Nephron (organoid): ENCODE data around the gene RGS13.

Source experiments
- H3K27ac Mint-ChIP-seq, 3 experiments: 2 replicates each; pipeline ENCODE4 v1.8.0; 2020; ENCODE audit warnings: mixed read lengths in 3 of 3, mild to moderate bottlenecking in 2 of 3, moderate library complexity in 1 of 3
- H3K27me3 Mint-ChIP-seq: 2 replicates; pipeline ENCODE4 v1.8.0; 2021; ENCODE audit warnings: low read depth, mild to moderate bottlenecking, moderate library complexity, mixed read lengths
- H3K36me3 Mint-ChIP-seq: 2 replicates; pipeline ENCODE4 v1.8.0; 2020; ENCODE audit warnings: low read depth, mixed read lengths
- H3K4me1 Mint-ChIP-seq: 2 replicates; pipeline ENCODE4 v1.8.0; 2020; ENCODE audit warnings: mixed read lengths
- H3K4me3 Mint-ChIP-seq, 3 experiments: 2 replicates each; pipeline ENCODE4 v1.8.0; 2020; ENCODE audit warnings: mild to moderate bottlenecking in 3 of 3, mixed read lengths in 3 of 3, moderate library complexity in 2 of 3
- H3K9me3 Mint-ChIP-seq: 2 replicates; pipeline ENCODE4 v1.8.0; 2020; ENCODE audit warnings: mixed read lengths
- TF ChIP-seq, protein P1 (sequence below), 3 experiments: fragments of 200-600 bp; sonication (generic); IDR thresholded peaks; one replicate each; pipeline ENCODE4 v1.5.0; 2021; ENCODE audit warnings: antibody characterized with exemption in 3 of 3; ENCODE audit not compliant: unreplicated experiment in 3 of 3

The RGS13 gene

DNA sequence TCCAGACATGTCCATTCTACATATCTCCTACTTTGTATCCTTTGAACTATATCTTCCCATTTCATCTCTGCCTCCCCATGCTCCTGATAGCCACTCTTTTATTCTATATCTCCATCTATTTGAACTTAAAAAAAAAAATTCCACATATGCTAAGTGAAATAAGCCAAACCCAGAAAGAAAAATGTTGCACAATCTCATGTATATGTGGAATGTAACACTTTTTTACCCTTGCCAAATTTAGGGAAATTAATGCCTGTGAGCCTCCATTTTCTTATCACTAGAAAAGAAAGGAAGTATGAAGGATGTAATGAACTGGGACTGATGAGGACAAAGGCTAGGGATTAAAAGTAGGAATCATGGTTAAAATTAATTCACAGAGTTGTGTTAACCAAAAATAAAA, 53.5 kb downstream of the RGS13 start:
- Mint-ChIP-seq H3K27me3 (no peaks in the 10 kb centered on the region), H3K9me3 (peaks cover 29% of the 10 kb centered on the region), H3K36me3 (no peaks in the 10 kb centered on the region), H3K4me1 (no peaks in the 10 kb centered on the region), H3K4me3 (no peak overlapping the region), H3K27ac (no peak overlapping the region)
- TF ChIP-seq, protein P1, sequence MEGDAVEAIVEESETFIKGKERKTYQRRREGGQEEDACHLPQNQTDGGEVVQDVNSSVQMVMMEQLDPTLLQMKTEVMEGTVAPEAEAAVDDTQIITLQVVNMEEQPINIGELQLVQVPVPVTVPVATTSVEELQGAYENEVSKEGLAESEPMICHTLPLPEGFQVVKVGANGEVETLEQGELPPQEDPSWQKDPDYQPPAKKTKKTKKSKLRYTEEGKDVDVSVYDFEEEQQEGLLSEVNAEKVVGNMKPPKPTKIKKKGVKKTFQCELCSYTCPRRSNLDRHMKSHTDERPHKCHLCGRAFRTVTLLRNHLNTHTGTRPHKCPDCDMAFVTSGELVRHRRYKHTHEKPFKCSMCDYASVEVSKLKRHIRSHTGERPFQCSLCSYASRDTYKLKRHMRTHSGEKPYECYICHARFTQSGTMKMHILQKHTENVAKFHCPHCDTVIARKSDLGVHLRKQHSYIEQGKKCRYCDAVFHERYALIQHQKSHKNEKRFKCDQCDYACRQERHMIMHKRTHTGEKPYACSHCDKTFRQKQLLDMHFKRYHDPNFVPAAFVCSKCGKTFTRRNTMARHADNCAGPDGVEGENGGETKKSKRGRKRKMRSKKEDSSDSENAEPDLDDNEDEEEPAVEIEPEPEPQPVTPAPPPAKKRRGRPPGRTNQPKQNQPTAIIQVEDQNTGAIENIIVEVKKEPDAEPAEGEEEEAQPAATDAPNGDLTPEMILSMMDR (IDR thresholded peaks at IDR 0.05; ENCODE audit: unreplicated experiment in 3 of 3): no peak

DNA sequence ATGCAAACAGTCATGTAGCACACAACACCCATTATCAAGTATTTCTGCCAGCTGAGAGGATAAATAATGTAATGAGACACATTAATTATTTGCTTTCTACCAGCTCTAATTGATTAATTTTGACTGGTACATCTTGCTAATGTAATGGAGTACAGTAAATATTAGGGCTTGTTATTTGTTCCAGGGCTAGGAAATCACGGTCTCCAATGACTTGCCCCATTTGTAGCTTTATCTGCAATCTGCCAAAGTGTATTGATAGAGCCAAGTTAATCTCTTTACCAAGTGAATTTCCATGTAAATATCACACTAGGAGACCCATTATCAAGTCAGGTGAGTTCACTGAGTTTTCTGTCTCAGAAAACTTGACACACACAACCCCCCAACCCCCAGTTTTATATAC, 55.1 kb downstream of the RGS13 start:
- H3K4me1 Mint-ChIP-seq: no peaks in the 10 kb centered on the region
- H3K4me3 Mint-ChIP-seq: no peak overlapping the region
- no peaks in the 10 kb centered on the region for H3K36me3 Mint-ChIP-seq
- H3K27ac Mint-ChIP-seq: no peak overlapping the region
- TF ChIP-seq, protein P1 (IDR thresholded peaks at IDR 0.05; ENCODE audit: unreplicated experiment in 3 of 3): no peak
- peaks cover 19% of the 10 kb centered on the region for H3K9me3 Mint-ChIP-seq
- no peaks in the 10 kb centered on the region for H3K27me3 Mint-ChIP-seq

DNA sequence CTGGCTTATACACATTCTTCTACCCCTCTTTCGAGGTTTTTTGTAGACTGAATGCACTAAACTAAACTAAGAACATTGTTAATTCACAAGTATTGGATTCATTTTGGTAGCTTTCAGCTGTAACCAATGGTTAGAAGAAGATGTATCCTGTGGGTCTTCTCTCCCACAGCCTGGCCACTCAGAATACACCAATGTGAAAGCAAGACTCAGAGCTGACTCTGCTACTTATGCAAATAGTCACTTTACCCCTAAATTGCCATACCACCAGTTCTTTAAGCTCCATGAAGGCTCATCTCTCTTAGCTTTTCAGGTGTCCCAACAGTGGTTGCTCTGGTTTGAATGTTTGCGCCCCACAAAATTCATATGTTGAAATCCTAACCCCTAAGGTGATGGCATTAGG, 60.1 kb downstream of the RGS13 start:
- H3K27me3 Mint-ChIP-seq: no peaks in the 10 kb centered on the region
- H3K36me3 Mint-ChIP-seq: no peaks in the 10 kb centered on the region
- H3K4me3 Mint-ChIP-seq: no peak overlapping the region
- TF ChIP-seq, protein P1 (IDR thresholded peaks at IDR 0.05; ENCODE audit: unreplicated experiment in 3 of 3): no peak
- no peak overlapping the region for H3K27ac Mint-ChIP-seq
- peaks cover 7% of the 10 kb centered on the region for H3K9me3 Mint-ChIP-seq
- H3K4me1 Mint-ChIP-seq: peaks cover 3% of the 10 kb centered on the region

DNA sequence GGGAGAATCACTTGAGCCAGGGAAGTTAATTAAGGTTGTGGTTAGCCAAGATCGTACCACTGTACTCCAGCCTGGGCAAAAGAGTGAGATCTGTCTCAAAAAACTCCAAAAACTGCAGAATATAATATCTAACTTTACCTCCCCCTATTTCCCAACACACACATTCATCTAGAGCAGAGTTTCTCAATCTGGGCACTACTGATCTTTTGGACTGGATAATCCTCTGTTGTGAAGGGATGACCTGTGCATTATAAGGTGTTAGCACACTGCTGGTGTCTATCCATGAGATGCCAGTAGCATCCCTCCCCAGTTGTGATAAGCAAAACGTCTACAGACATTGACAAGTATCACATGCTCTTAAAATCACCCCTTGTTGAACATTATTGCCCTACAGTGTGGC, 61.8 kb downstream of the RGS13 start:
- no peak overlapping the region for H3K4me3 Mint-ChIP-seq
- H3K27me3 Mint-ChIP-seq: no peaks in the 10 kb centered on the region
- no peaks in the 10 kb centered on the region for H3K36me3 Mint-ChIP-seq
- peaks cover 15% of the 10 kb centered on the region for H3K4me1 Mint-ChIP-seq
- no peak overlapping the region for H3K27ac Mint-ChIP-seq
- peaks cover 4% of the 10 kb centered on the region for H3K9me3 Mint-ChIP-seq
- TF ChIP-seq, protein P1 (IDR thresholded peaks at IDR 0.05; ENCODE audit: unreplicated experiment in 3 of 3): no peak

DNA sequence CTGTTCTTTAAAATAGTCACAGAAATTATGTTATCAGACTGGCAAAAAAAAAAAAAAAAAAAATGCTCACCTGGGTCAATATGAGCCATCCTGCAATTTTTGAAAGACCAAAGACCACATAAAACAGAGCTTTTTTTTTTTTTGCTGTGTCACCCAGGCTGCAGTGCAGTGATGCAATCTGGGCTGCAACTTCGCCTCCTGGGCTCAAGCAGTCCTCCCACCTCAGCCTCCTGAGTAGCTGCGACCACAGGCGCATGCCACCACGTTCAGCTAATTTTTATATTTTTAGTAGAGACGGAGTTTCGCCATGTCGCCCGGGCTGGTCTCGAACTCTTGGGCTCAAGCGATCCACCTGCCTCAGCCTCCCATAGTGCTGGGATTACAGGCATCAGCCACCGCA, 62.8 kb downstream of the RGS13 start:
- TF ChIP-seq, protein P1 (IDR thresholded peaks at IDR 0.05; ENCODE audit: unreplicated experiment in 3 of 3): no peak
- Mint-ChIP-seq H3K4me1 (peaks cover 15% of the 10 kb centered on the region), H3K27me3 (no peaks in the 10 kb centered on the region), H3K4me3 (no peak overlapping the region), H3K27ac (no peak overlapping the region), H3K9me3 (no peaks in the 10 kb centered on the region), H3K36me3 (no peaks in the 10 kb centered on the region)

DNA sequence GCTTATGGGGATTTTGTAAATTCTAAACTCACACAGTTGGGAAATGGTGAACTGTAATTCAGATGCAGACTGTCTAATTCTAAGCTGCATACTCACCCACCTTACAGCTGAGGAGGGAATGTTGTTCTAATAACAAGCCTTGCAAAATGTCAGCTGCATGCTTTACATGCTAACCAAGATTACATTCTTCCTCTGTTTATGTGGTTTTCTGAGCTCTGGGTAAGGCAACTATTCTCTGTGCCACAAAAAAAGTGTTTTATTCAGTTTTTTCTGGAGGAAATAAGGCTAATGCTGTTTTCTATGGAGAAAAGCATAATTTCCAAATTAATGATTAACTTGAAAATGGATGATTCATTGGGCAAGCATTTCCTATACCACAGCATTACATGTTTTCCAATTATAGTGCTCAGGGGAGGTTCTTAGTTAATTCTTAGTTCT, 64.9 kb downstream of the RGS13 start:
- H3K27me3 Mint-ChIP-seq: no peaks in the 10 kb centered on the region
- no peaks in the 10 kb centered on the region for H3K9me3 Mint-ChIP-seq
- no peaks in the 10 kb centered on the region for H3K36me3 Mint-ChIP-seq
- H3K27ac Mint-ChIP-seq: peak overlapping the region; percentile 65 to 93 (median 92)
- TF ChIP-seq, protein P1 (IDR thresholded peaks at IDR 0.05; ENCODE audit: unreplicated experiment in 3 of 3): no peak
- H3K4me3 Mint-ChIP-seq: no peak overlapping the region
- peaks cover 15% of the 10 kb centered on the region for H3K4me1 Mint-ChIP-seq
